Measurements from ENCODE around the gene NRG3.

DNA sequence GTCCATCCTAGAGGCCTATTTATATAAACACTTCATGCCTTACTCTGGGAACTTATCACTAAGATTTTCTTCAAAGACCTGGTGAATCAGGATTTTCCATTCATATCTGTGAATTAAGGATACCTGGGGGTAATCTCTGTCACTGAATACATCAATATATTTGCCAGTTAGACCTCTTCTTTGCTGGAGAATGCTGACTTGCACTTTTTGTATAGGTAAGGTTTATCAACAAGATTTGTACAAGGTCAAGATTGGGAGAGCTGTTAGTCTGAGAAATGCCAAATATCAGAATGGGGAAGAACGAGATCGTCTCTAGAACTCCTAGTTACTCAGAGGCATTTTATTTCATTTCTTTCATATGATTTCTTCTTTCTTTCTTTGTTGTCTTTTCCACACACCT, 1060.0 kb downstream of the NRG3 start:
- no peak for TF ChIP-seq POLR2A (IDR thresholded peaks at IDR 0.05; ENCODE audit: low read depth, low read length)
- TF ChIP-seq TAF1 (IDR thresholded peaks at IDR 0.05; ENCODE audit: borderline replicate concordance, low read depth, low read length) = no peak

Data from GM12892 (cell line).